Activated CD4-positive, alpha-beta T cell treated with anti-CD3 and anti-CD28 coated beads, Interleukin-2, amount 50 U/mL, for 1 hour (primary cell): ENCODE data around the gene TENM4.

Source experiments
- DNase-seq: peaks from one replicate; pipeline ENCODE4 v3.0.0-alpha.2; 2020

Gene TENM4

GRCh38 chr11:78759071-78759470 lies 681.8 kb downstream of the TENM4 start:
- no peak for DNase-seq

- no peak for DNase-seq
These were observed 687.5 kb downstream of the TENM4 start for GRCh38 chr11:78753297-78753696.

GRCh38 chr11:78752494-78752893 lies 688.3 kb downstream of the TENM4 start:
- DNase-seq: no peak

GRCh38 chr11:78748918-78749690 lies 691.7 kb downstream of the TENM4 start:
- DNase-seq: no peak

- no peak for DNase-seq
These were observed 695.9 kb downstream of the TENM4 start for GRCh38 chr11:78744949-78745348.

- no peak for DNase-seq
These were observed 696.6 kb downstream of the TENM4 start for GRCh38 chr11:78744202-78744601.

GRCh38 chr11:78742430-78742829 lies 698.4 kb downstream of the TENM4 start:
- no peak for DNase-seq

- no peak for DNase-seq
These were observed 699.1 kb downstream of the TENM4 start for GRCh38 chr11:78741741-78742140.

GRCh38 chr11:78740199-78741071 lies 700.4 kb downstream of the TENM4 start:
- no peak for DNase-seq

GRCh38 chr11:78737891-78738290 lies 702.9 kb downstream of the TENM4 start:
- no peak for DNase-seq

GRCh38 chr11:78737301-78737700 lies 703.5 kb downstream of the TENM4 start:
- no peak for DNase-seq

- DNase-seq: no peak
These were observed 705.1 kb downstream of the TENM4 start for GRCh38 chr11:78735711-78736110.

GRCh38 chr11:78733031-78733430 lies 707.8 kb downstream of the TENM4 start:
- DNase-seq: no peak

GRCh38 chr11:78732246-78732645 lies 708.6 kb downstream of the TENM4 start:
- no peak for DNase-seq

GRCh38 chr11:78731027-78731426 lies 709.8 kb downstream of the TENM4 start:
- DNase-seq: no peak

- no peak for DNase-seq
These were observed 710.5 kb downstream of the TENM4 start for GRCh38 chr11:78730267-78730824.

- no peak for DNase-seq
These were observed 713.0 kb downstream of the TENM4 start for GRCh38 chr11:78727816-78728215.

GRCh38 chr11:78725200-78725599 lies 715.6 kb downstream of the TENM4 start:
- DNase-seq: no peak

GRCh38 chr11:78722786-78723185 lies 718.0 kb downstream of the TENM4 start:
- DNase-seq: no peak

GRCh38 chr11:78720281-78720989 lies 720.4 kb downstream of the TENM4 start:
- DNase-seq: no peak

GRCh38 chr11:78717041-78717440 lies 723.8 kb downstream of the TENM4 start:
- no peak for DNase-seq

- peak; percentile 13 for DNase-seq
These were observed 725.1 kb downstream of the TENM4 start for GRCh38 chr11:78715639-78716311.

GRCh38 chr11:78714539-78714938 lies 726.3 kb downstream of the TENM4 start:
- no peak for DNase-seq
